ENCODE results near the gene TMEM44.

DNA sequence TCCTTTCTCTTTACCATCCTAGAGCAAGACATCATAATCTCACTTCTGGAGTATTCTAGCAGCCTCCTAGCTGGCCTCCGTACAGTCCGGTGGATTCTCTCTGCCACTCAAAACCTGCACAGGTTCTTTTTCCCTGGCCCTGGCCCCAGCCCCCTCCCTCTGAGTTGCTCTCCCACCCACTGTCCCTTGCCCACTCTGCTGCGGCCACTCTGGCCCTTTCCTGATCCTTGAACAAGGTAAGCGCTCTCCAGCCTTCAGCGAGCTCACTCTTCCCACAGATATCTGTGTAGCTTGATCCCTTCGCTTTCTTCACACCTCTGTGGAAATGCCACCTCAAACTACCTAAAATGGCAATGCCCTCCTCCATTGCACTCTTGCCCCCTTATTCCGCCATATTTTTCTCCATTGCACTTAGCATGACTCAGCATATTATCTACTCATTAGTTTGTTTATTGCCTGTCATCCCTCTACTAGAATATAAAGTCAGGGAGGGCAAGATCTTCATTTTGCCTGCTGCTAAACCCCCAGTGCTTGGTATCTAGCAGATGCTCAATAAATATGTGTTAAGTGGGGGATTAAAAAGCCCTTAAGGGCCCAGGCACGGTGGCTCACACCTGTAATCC, 80.8 kb downstream of the TMEM44 start:
- TF ChIP-seq, protein P1, sequence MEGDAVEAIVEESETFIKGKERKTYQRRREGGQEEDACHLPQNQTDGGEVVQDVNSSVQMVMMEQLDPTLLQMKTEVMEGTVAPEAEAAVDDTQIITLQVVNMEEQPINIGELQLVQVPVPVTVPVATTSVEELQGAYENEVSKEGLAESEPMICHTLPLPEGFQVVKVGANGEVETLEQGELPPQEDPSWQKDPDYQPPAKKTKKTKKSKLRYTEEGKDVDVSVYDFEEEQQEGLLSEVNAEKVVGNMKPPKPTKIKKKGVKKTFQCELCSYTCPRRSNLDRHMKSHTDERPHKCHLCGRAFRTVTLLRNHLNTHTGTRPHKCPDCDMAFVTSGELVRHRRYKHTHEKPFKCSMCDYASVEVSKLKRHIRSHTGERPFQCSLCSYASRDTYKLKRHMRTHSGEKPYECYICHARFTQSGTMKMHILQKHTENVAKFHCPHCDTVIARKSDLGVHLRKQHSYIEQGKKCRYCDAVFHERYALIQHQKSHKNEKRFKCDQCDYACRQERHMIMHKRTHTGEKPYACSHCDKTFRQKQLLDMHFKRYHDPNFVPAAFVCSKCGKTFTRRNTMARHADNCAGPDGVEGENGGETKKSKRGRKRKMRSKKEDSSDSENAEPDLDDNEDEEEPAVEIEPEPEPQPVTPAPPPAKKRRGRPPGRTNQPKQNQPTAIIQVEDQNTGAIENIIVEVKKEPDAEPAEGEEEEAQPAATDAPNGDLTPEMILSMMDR (IDR thresholded peaks at IDR 0.05): no peak
- TF ChIP-seq SIN3A (IDR thresholded peaks at IDR 0.05; ENCODE audit: borderline replicate concordance, insufficient read depth, low read depth, low read length): no peak
